Bronchial epithelial cell (primary cell): ENCODE data around the gene CEP112. TPM values are rescaled to one million over a fixed set of nuclear protein-coding genes. Genes with fewer than 3 reads are reported as not detected.
A peak's percentile ranks its signal among the peaks of the same experiment; 100 is the strongest.
"Not testable (repeated sequence)": the region's sequence is repeated elsewhere in the genome, so short reads cannot be mapped to it uniquely, and the experiment has no call there.

ENCODE experiments used
- DNase-seq: peaks from one replicate; pipeline ENCODE4 v3.0.0-alpha.2; 2010; ENCODE audit warnings: low read depth
- FAIRE-seq: peaks from 2 replicates; lab custom pipeline; 2011; peaks lifted over from hg19 to GRCh38; lab: Jason Lieb, UNC
- H3K27me3 ChIP-seq: 2 replicates; pipeline ENCODE4 v1.5.1; 2011; ENCODE audit warnings: low read length; ENCODE audit not compliant: control insufficient read depth, insufficient read depth
- H3K36me3 ChIP-seq: 2 replicates; pipeline ENCODE4 v1.5.1; 2011; ENCODE audit warnings: low read length; ENCODE audit not compliant: control insufficient read depth, insufficient read depth
- H3K4me3 ChIP-seq: 2 replicates; pipeline ENCODE4 v1.5.1; 2011; ENCODE audit warnings: mild to moderate bottlenecking, low read depth, low read length, control low read depth
- total RNA-seq: library from RNA; depleted of rRNA; stranded (reverse); fragments of >200 nt; gene quantifications from 2 replicates; pipeline ENCODE4 v1.2.1, GENCODE V29; 2014
- TF ChIP-seq, protein P1 (sequence below): IDR thresholded peaks from 2 replicates; pipeline ENCODE4 v1.5.1; 2011; ENCODE audit warnings: mild to moderate bottlenecking, moderate library complexity, low read length, control low read depth, inconsistent platforms; ENCODE audit not compliant: insufficient read depth, severe bottlenecking

CEP112 gene
- total RNA-seq, 1 donor from 2014 or later: 2.4 TPM

DNA sequence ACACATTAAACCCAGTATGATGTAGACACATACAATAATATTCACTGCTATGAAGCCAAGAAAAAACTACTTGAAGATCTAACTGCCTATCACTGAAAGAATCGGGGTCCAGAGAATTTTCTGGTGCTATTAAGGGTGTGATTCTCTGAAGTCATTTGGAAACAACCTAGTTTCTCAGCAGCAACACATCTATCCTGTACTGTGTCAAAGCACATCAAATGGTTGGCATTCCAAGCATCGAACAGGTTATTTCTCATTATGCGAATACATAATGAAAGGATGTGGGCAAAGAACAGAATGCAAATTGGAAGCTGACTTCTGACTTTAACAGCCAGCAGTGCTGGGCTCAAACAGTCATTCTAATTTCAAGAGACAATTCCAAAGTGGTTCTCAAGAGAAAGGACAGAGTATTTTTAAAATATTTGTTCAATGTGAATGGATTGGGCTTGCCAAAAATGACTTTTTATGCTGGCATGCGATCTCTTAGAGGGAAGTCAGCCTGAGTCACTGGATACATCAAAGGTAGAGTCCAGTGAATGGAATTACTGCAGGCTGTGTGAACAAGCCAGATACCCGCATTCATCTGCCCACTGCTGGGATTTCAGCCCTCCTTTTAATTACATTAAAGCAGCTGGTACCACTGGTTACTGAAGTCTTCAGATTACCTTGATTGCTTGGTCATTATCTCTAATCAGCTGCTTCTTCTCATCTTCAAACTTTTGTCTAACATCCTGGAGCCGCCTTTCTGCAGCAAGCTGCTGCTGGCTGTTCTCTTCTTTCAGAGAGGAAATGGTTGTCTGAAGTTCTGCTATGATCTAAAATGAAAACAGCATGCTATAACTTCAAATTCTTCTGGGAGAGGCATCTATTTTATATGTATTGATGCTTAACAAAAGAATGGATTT, 449.3 kb downstream of the CEP112 start:
- TF ChIP-seq, protein P1, sequence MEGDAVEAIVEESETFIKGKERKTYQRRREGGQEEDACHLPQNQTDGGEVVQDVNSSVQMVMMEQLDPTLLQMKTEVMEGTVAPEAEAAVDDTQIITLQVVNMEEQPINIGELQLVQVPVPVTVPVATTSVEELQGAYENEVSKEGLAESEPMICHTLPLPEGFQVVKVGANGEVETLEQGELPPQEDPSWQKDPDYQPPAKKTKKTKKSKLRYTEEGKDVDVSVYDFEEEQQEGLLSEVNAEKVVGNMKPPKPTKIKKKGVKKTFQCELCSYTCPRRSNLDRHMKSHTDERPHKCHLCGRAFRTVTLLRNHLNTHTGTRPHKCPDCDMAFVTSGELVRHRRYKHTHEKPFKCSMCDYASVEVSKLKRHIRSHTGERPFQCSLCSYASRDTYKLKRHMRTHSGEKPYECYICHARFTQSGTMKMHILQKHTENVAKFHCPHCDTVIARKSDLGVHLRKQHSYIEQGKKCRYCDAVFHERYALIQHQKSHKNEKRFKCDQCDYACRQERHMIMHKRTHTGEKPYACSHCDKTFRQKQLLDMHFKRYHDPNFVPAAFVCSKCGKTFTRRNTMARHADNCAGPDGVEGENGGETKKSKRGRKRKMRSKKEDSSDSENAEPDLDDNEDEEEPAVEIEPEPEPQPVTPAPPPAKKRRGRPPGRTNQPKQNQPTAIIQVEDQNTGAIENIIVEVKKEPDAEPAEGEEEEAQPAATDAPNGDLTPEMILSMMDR: no peak
- no peaks in the 10 kb centered on the region for H3K27me3 ChIP-seq
- no peaks in the 10 kb centered on the region for H3K36me3 ChIP-seq
- FAIRE-seq (no peak), DNase-seq (peak; percentile 79)
- no peak overlapping the region for H3K4me3 ChIP-seq

DNA sequence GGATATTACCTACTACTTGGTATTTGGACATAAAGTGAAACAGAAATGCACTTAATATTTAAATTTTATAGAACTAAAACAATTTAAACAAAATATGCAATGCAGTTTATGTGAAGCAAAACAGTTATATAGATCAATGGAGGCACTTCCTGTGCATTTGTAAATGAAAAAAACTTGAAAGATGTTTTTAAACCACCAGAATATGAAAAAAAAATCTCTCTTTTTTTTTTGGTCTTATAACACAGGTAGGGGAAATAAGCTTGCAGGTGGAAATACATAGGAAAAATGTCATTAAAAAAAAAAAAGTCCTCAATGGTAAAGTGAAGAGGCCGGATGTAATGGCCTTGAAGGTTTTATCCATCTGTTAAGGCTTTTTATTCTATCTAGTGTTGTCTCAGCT, 450.2 kb downstream of the CEP112 start:
- DNase-seq (no peak), FAIRE-seq (no peak)
- no peaks in the 10 kb centered on the region for H3K27me3 ChIP-seq
- H3K4me3 ChIP-seq: no peak overlapping the region
- no peaks in the 10 kb centered on the region for H3K36me3 ChIP-seq
- TF ChIP-seq, protein P1: no peak

DNA sequence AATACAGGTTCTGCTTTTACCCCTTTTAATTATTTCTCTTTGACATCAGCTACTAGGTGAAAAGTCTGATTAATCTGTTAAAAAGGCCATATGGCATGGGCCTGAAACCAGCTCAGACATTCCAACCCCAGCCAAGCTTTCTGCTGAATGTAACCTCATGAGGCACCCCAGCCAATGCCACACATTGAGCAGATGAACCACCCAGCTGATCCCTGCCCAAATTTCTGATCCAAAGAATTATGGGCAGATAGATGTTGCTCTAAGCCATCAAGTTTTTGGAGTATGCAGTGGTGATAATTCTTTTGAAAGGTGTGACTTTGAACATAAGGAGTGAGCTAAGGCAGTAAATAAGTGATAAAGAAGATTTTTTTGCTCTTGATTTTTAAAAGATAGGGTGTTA, 452.9 kb downstream of the CEP112 start:
- Histone ChIP-seq H3K4me3 (no peak overlapping the region), H3K27me3 (no peaks in the 10 kb centered on the region), H3K36me3 (no peaks in the 10 kb centered on the region)
- FAIRE-seq (no peak), DNase-seq (no peak)
- TF ChIP-seq, protein P1: no peak

GRCh38 chr17:65737451-65737850, 454.5 kb downstream of the CEP112 start:
- FAIRE-seq: no peak
- no peak for DNase-seq
- TF ChIP-seq, protein P1: no peak
- Histone ChIP-seq H3K4me3 (no peak overlapping the region), H3K27me3 (no peaks in the 10 kb centered on the region), H3K36me3 (no peaks in the 10 kb centered on the region)

DNA sequence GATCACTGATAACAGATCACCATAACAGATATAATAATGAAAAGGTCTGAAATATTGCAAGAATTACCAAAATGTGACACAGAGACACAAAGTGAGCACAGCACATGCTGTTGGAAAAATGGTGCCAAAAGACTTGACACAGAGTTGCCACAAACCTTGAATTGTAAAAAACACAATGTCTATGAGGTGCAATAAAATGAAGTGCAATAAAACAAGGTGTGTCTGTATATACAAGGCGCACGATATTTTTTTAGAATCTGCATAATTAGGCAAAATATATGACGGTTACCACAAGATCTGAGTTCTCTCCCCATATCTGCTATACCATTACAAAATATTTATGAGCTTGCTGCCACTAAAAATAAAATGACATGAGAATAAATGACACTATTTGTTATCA, 458.6 kb downstream of the CEP112 start:
- no peak overlapping the region for H3K4me3 ChIP-seq
- DNase-seq (no peak), FAIRE-seq (no peak)
- H3K27me3 ChIP-seq: no peaks in the 10 kb centered on the region
- H3K36me3 ChIP-seq: no peaks in the 10 kb centered on the region
- TF ChIP-seq, protein P1: no peak

GRCh38 chr17:65732667-65733066, 459.3 kb downstream of the CEP112 start:
- H3K4me3 ChIP-seq, DNase-seq, H3K36me3 ChIP-seq, FAIRE-seq, H3K27me3 ChIP-seq: not testable (repeated sequence)
